Mammary epithelial cell (primary cell): ENCODE measurements around the gene FANCG.

Experiments used
- CTCF ChIP-seq, 2 donors: IDR thresholded peaks in 1 of 2; conservative IDR thresholded peaks in 1 of 2; 2 replicates each; pipeline ENCODE4 v1.5.1; 2011 to 2012; ENCODE audit warnings: inconsistent platforms in 2 of 2, low read length in 2 of 2, mild to moderate bottlenecking in 2 of 2, control low read depth in 1 of 2, low read depth in 1 of 2; ENCODE audit not compliant: insufficient read depth in 1 of 2; ENCODE audit errors: extremely low read depth in 1 of 2
- EZH2 ChIP-seq: IDR thresholded peaks from 2 replicates; pipeline ENCODE4 v1.6.1; 2012; ENCODE audit warnings: low read length, inconsistent platforms, borderline replicate concordance

DNA sequence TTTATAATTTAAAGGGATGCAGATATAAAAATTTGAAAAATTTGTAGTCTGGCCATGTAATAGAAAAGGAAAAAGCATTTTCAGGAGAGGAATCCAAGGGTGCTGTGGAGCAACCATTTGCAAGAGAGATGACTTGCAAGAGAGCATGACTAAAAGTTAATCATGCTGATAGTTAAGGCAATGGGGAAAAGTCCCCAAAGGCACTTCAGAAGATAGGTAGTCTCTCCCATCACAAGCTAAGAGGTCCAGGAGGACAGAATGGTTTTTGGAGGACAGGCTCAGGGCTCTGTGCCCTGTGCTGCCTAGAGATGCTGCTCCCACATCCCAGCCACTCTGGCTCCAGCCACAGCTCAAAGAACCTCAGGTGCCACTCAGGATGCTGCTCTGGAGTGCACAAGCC, 51.4 kb downstream of the FANCG start:
- no peak for TF ChIP-seq CTCF (conservative IDR thresholded peaks at IDR 0.05 in 1 of 2, IDR thresholded peaks at IDR 0.05 in 1 of 2; ENCODE audit: extremely low read depth in 1 of 2, insufficient read depth in 1 of 2, low read depth in 1 of 2, low read length in 2 of 2)
- no peak for TF ChIP-seq EZH2
